ENCODE measurements around the gene POFUT1.
"Not testable (repeated sequence)": the region's sequence is repeated elsewhere in the genome, so short reads cannot be mapped to it uniquely, and the experiment has no call there.

POFUT1 gene

GRCh38 chr20:32249030-32249738 lies 41.5 kb downstream of the POFUT1 start:
- no peak overlapping the region for H3K4me3 ChIP-seq (ENCODE audit: low read length)
- peak; percentile 82 for DNase-seq (ENCODE audit: low read depth, low spot score)

GRCh38 chr20:32251470-32251869 lies 43.8 kb downstream of the POFUT1 start:
- no peak for DNase-seq (ENCODE audit: low read depth, low spot score)

GRCh38 chr20:32252189-32252588 lies 44.5 kb downstream of the POFUT1 start:
- no peak overlapping the region for H3K4me3 ChIP-seq (ENCODE audit: low read length)
- DNase-seq (ENCODE audit: low read depth, low spot score), result no peak

More at GRCh38 chr20:32251470-32251869, 43.8 kb downstream of the POFUT1 start:
- H3K4me3 ChIP-seq (ENCODE audit: low read length), result no peak overlapping the region

- not testable (repeated sequence) for DNase-seq (ENCODE audit: low read depth, low spot score); H3K4me3 ChIP-seq (ENCODE audit: low read length)
Observed at GRCh38 chr20:32260973-32261372, 53.3 kb downstream of the POFUT1 start.

- DNase-seq (ENCODE audit: low read depth, low spot score), result no peak
- no peak overlapping the region for H3K4me3 ChIP-seq (ENCODE audit: low read length)
Observed at GRCh38 chr20:32261644-32262043, 54.0 kb downstream of the POFUT1 start.

GRCh38 chr20:32263398-32263954 lies 55.8 kb downstream of the POFUT1 start:
- H3K4me3 ChIP-seq (ENCODE audit: low read length), result no peak overlapping the region
- no peak for DNase-seq (ENCODE audit: low read depth, low spot score)

- no peak for DNase-seq (ENCODE audit: low read depth, low spot score)
- H3K4me3 ChIP-seq (ENCODE audit: low read length), result no peak overlapping the region
Observed at GRCh38 chr20:32271620-32272019, 63.9 kb downstream of the POFUT1 start.

GRCh38 chr20:32274359-32274758 lies 66.7 kb downstream of the POFUT1 start:
- DNase-seq (ENCODE audit: low read depth, low spot score), result no peak
- no peak overlapping the region for H3K4me3 ChIP-seq (ENCODE audit: low read length)

- not testable (repeated sequence) for DNase-seq (ENCODE audit: low read depth, low spot score); H3K4me3 ChIP-seq (ENCODE audit: low read length)
Observed at GRCh38 chr20:32275163-32275562, 67.5 kb downstream of the POFUT1 start.

GRCh38 chr20:32277361-32278198 lies 69.9 kb downstream of the POFUT1 start, which contains the start of gene KIF3B:
KIF3B (plus strand) TSS chr20:32277651; CDS start chr20:32309778, 32,127 bp downstream.
- peak within 1 kb of the TSS; percentile 85 for H3K4me3 ChIP-seq (ENCODE audit: low read length)
- peak; percentile 89 for DNase-seq (ENCODE audit: low read depth, low spot score)

- no peak for DNase-seq (ENCODE audit: low read depth, low spot score)
- H3K4me3 ChIP-seq (ENCODE audit: low read length), result peak overlapping the region; percentile 85
Observed at GRCh38 chr20:32278199-32278643, 70.5 kb downstream of the POFUT1 start.

GRCh38 chr20:32281711-32282110 lies 74.0 kb downstream of the POFUT1 start:
- no peak overlapping the region for H3K4me3 ChIP-seq (ENCODE audit: low read length)
- no peak for DNase-seq (ENCODE audit: low read depth, low spot score)

- DNase-seq (ENCODE audit: low read depth, low spot score), result peak; percentile 59
- H3K4me3 ChIP-seq (ENCODE audit: low read length), result no peak overlapping the region
Observed at GRCh38 chr20:32282461-32282860, 74.8 kb downstream of the POFUT1 start.

- no peak overlapping the region for H3K4me3 ChIP-seq (ENCODE audit: low read length)
- no peak for DNase-seq (ENCODE audit: low read depth, low spot score)
Observed at GRCh38 chr20:32285082-32285620, 77.5 kb downstream of the POFUT1 start.

- peak overlapping the region; percentile 11; the same call in 1 of the 2 replicates for H3K4me3 ChIP-seq (ENCODE audit: low read length)
- peak; percentile 95 for DNase-seq (ENCODE audit: low read depth, low spot score)
Observed at GRCh38 chr20:32285621-32286371, 78.1 kb downstream of the POFUT1 start.

- no peak overlapping the region for H3K4me3 ChIP-seq (ENCODE audit: low read length)
- DNase-seq (ENCODE audit: low read depth, low spot score), result no peak
Observed at GRCh38 chr20:32287231-32287638, 79.6 kb downstream of the POFUT1 start.
